Stimulated activated CD4-positive, alpha-beta T cell treated with anti-CD3 and anti-CD28 coated beads, Interleukin-1b, Interleukin-23, amount 100 ng/mL, for 1 hour (primary cell): ENCODE measurements around the gene ID3.
A peak's percentile ranks its signal among the peaks of the same experiment; 100 is the strongest.

Experiments
- DNase-seq, 2 donors: peaks; one replicate each; pipeline ENCODE4 v3.0.0-alpha.2; 2020; ENCODE audit warnings: low read depth in 2 of 2

ID3 gene, protein sequence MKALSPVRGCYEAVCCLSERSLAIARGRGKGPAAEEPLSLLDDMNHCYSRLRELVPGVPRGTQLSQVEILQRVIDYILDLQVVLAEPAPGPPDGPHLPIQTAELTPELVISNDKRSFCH

DNA sequence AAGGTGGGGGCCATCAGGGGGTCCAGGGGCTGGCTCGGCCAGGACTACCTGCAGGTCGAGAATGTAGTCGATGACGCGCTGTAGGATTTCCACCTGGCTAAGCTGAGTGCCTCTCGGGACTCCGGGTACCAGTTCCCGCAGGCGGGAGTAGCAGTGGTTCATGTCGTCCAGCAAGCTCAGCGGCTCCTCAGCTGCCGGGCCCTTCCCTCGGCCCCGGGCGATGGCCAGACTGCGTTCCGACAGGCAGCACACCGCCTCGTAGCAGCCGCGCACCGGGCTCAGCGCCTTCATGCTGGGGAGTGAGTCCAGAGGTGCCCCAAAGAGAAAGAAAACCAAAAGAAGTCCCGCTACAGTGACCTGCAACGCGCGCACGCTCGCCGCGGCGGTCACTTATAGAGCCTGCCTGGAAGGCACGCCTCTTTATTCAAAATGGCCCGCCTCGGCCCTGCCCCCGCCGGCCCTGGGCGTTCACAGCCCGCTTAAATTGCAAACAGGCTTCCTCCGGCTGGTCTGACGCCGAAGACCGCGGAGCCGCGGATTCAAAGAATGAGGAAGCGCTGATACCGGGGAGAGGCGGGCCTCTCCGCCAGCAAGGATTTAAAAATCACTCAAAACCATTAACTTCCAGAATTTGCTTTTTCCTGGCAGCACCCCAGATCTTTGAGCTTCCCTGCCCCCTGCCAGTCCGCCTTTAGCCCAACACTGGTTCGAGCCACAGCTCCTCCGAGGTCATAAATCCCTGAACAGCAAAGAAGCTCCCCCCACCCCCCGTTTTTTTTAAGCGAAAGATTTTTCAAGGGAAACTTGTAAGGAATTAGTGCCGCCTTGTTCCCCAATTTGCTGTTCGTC lies at the start of gene ID3:
Gene ID3 (minus strand): TSS at position 366 of the 849 bp plus-strand sequence. CDS start 75 bp downstream, at position 291.
- peak; percentile 68 to 89 for DNase-seq

DNA sequence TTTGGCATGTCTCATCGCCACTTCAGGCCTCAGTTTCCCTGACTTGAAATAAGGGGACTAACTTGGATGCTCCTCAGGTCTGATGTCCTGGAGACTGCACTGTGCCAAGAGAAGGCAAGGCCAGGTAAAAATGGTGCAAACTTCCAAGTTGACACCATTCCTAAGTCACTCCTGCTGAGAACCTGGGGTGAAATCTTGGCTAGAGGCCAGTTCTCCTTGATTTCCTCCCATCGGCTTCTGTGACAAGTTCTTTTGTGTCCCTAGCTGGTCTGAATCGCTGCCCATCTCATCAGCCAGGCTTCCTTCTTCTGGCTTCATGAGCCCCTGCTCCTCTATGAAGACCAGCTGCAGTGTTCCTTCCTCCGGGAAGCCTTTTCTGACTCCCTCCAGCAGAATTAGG lies 48.6 kb upstream of the ID3 start:
- no peak for DNase-seq

DNA sequence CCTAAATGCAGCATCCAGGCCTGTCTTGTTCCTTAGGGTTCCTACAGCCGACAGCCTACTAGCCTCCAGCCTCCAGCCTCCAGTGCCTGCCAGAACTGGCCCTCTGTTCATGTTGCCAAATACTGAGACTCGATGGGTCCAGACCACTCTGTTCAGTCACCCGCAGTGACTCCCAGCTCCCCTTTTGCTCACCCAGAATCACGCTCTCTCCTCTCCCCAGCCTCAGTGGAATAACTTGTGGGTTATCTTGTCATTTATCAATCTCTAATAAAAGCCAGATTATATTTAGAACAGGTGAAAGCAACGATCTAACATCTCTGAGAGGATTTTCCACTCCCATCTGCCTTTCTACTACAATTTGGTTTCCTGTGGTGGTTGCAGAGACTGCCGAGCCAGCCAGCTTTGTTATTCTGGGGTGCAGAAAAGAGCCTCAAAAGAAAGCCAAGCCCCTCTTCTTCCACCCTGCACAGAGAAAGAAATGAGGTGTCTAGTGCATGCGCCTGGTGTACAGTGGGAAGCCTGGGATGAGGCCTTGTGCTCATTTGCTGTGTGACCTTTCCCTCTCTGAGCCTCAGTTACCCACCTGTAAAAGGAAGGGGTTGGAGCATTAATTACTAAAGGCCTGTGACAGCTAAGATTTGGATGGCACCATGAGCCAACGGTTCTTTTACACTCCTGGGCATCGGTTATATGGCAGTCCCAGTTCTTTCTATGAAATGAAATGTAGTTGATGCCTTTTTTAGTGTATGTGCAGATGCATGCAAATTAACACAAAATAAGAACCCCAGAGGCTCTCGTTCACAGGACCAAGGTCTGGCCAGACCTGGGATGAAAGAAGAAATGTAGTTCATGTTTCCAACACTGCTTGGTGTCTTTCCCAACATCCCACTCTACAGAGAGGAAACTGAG lies 42.9 kb upstream of the ID3 start:
- no peak for DNase-seq

DNA sequence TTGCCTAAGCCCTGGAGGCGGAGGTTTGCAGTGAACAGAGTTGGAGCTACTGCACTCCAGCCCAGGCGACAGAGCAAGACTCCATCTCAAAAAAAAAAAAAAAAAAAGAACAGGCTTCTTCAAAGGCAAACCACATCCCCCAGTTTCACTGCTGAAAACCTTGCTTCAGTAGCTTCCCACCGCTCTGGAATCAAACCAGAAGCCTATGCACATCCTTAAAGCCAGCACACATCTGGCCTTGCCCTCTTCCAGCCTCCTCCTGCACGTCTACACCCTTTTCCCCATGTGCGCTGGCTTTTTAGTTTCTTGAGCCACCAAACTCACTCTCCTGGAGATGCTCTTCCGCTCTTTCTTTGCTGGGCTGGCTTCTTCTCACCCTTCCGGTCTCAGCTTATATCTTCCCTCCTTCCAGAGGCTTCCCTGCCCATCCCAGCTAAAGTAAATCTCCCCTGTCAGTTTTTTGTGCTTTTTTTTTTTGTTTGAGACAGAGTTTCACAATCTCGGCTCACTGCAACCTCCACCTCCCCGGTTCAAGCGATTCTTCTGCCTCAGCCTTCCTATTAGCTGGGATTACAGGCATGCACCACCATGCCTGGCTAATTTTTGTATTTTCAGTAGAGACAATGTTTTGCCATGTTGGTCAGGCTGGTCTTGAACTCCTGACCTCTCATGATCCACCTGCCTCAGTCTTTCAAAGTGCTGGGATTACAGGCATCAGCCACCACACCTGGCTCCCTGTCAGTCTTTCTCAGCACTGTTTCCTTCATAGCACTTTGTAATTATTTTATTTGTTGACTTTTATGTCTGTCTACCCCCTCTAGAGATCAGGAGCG lies 42.0 kb upstream of the ID3 start:
- no peak for DNase-seq

DNA sequence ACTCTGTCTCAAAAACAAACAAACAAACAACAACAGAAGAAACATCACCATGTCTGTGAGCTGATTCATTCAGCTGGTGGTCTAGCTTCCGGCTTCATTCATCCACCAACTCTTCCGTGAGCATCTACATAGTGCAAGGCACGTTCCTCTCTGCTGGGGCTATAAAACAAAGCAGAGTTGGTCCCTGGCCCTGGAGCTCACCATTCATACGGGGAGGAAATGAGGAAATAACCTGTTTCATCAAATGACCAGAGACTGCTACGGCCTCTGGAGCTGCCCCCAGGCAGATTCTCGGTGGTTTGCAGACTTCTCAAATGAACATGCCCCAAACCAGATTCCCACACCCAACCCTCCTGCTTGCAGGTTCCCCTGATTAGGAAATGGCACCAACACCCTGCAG lies 41.0 kb upstream of the ID3 start:
- no peak for DNase-seq

DNA sequence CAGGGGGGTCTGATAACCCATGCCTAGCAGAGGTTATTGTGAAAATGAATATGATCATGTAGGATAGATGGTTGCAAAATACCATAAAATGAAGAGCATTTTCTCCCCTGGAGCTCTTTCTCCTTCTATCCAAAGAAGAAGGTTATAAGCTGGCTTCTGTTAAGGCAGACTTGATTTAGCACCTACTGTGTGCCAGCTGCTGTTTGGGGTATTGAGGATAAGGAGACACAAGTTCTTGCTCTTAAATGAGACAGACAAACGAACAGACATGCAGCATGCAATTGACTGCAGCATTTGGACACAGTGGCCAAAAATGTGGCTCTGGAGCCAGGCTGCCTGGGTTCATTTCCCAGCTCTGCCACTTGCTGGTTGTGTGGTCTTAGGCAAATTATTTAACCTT lies 39.8 kb upstream of the ID3 start:
- DNase-seq, result no peak

DNA sequence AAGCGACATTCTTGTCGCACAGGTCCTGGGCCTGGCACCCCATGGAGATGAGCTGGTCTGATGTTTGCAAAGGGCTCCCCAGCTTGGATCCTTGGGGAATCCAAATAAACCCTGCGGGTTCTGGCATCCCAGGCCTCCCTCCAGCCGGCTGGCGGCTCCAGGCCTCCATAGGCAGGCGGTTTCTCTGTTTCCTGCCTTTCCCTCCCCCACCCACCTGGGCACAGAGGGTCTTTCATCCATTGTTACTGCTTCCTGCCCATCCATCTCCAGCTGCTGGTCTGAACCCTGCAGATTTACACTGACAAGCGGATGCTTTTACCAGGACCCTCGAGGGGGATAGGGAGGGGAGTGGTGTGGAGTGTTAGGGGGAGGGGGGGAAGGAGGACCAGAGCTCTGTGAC lies 39.1 kb upstream of the ID3 start:
- no peak for DNase-seq

DNA sequence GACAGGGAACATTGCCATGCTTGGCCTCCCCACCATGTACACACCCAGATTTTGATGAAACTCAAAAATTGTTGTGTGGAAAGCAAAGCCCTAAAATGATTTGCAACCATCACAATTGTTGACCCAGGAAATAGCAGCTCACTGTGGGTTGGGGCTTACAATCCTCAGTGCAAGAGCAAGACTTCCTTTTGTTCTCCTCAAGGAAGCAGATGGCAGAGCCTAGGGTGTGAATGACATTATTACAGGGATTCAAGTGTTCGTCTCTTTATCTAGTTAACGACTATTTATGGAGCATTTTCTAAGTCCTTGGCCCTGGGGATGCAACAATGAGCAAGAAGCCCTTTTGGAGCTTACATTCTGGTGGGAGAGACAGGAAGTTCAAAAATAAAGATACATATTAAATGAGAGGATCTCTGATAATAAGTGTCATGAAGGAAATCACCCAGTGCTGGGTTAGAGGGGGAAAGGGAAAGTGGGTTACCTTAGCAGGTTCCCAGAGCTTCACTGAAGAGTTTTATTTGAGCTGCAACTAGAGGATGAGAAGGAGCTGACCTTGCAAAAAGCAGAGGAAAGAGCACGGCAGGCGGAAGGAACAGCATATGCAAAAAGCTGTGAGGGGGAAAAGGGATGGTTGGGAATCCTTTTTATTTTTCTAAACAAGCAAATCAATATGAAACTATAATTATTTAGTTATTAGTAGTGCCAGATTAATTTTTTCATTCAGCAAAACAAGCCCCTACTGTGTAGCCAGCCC lies 38.5 kb upstream of the ID3 start:
- no peak for DNase-seq

DNA sequence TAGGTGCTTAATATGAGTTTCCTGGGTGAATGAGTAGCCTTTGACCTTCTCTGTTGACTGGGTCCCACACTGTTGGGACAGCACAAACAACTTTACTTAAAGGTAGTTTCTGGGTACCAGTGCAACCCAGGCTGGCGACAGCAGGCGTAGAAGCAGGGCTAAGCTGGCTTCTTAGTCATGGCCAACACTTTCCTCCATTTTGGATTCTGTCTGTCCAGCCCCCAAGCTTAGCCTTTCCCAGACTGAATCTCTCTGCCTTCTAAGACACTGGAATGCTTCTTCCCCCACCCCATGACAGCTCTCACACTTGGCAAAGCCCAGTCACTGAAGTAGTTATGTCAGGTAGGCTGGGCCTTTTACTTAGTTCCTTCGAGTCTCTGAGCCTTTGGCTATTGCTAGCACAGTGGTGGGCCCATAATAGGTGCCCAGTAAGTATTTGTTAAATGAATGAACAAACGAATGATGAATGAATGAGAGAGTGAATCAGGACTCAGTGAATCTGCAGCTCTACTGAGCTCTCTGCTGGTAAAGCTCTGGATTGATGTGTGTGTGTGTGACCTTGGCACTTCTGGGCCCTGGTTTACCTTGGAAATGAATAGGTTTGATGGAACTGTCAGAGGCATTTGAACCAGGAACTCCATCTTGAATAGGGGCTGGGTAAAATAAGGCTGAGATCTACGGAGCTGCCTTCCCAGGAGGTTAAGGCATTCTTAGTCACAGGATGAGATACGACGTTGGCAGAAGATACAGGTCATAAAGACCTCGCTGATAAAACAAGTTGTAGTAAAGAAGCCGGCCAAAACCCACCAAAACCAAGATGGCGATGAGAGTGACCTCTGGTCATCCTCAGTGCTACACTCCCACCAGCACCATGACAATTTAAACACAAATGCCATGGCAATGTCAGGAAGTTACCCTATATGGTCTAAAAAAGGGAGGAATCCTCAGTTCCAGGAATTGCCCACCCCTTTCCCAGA lies 37.4 kb upstream of the ID3 start:
- no peak for DNase-seq

DNA sequence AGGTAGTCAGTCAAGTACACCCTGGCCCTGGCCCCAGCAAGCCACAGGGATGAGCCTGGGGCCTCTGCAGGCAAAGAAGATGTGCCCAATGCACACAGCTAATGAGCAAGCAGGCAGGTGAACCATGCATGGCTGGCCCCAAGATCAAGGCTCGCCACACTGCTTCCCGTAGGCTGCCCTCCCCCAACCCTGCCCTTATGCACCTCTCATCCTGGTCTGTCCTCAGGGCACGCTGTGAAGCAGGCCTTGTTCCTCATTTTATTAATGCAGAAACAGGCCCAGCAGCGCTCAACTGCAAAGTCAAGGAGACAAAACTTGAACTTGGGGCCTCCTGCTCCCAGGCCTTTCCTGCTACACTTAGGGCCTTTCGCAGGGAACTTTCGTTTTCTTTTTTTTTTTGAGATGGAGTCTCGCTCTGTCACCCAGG lies 35.6 kb upstream of the ID3 start:
- no peak for DNase-seq

DNA sequence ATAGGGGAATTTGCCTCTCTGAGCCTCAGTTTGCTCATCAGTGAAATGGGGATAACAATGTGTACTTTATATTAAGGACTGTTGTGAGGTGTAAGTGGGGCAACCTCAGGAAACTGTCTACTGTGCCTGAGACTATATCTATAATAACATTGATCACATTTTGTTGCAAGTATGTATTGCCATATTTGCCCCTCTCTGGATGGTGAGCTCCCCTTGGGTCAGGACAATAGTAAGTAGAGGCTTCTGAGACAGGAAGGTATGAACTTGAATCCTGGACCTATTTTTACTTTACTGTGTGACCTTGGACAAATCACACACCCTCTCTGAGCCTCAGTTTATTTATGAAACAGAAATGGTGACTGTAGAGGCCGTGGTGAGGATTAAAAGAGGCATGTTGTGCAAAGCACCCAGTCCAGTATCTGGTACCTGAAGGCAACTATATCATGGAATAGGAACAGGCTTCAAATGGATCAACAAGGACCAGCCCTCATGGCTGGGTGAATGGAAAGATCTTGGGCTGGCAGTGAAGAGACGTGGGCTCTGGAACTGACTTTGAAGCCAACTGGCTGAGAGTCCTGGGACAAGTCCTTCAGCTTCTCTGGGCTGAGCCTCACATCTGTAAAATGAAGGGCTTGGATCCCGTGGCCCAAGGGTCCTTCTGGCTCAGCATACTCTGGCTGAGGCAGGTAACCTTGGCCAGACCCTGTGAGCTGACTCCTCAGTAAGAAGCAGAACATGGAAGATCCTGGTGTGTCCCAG lies 35.0 kb upstream of the ID3 start:
- DNase-seq, result no peak

DNA sequence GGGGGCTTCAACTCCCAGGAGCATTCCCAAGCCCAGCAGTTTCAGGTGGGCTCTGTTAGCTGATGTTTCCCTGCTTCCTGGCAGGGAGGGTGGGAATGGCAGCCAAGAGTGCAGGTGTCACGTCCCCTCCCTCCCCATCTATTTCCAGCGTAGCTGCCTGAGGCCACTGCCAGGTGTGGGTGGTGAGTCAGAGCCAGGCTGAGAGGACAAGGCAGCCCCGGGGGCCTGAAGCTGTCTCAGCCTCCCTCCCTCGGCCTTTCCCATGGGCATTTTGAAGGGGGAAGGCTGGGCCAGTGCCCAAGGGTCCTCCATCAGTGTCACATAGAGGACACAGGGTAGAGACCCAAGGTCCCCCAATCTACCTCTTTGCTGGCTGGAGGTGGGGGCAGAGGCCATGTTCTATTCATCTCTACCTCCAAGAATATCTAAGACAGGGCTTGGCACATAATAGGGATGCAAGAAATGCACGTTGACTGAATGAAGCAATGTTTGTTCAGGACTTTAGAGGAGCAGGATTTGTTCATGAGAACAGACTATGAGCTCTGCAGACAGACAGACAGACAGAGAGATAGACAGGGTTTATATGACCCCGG lies 34.4 kb upstream of the ID3 start:
- no peak for DNase-seq

DNA sequence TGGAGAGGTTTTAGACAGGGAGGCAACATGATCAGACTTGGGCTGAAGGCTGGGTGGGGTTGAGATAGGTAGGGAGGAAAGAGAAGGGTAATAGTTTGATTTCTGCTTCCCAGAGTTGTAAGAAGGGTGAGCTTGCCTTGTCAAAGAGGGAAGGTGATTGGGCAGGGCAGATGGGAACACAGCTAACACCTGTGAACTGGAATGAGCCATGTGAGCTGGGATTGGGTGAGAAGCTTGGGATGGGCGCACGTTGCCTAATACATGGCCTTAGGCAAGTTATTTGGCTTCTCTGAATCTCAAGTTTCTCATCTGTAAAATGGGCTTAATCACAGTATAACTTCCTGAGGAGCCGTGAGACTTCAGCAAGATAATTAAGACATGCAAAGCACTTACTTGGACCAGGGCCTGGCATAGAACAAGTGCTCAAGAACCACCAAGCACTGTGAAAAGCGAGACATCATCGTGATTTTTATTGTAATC lies 33.8 kb upstream of the ID3 start:
- DNase-seq, result no peak

DNA sequence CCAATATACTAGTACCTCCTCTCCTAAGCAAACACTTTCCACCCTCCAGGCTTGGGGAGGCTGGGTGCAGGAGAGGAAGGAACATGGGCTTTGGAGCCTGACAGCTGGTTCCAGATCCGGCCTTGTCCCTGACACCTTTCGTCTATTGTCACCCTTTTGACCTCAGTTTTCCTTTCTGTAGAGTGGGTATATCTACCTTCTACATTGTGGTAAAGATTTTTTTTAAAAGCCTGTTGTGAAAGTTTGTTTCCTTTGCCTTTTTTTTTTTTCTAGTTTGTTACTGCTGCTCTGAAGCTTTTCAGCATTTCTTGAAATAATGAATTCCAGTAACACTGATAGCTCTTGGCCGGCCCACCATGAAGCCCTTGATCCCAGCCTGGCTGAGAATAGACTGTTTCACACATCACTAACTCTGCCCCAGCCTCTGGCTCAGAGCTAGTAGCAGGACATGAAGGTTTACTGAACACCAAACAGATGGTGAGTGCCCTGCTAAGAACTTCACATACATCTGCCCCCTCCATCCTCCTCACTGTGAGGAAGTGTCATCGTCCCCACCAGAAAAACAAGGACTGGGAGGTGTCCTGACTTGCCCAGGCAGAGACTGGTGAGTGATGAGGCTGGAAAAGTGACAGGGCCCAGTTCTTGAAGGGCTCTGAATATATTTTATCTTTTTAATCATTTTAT lies 33.0 kb upstream of the ID3 start:
- DNase-seq, result no peak

DNA sequence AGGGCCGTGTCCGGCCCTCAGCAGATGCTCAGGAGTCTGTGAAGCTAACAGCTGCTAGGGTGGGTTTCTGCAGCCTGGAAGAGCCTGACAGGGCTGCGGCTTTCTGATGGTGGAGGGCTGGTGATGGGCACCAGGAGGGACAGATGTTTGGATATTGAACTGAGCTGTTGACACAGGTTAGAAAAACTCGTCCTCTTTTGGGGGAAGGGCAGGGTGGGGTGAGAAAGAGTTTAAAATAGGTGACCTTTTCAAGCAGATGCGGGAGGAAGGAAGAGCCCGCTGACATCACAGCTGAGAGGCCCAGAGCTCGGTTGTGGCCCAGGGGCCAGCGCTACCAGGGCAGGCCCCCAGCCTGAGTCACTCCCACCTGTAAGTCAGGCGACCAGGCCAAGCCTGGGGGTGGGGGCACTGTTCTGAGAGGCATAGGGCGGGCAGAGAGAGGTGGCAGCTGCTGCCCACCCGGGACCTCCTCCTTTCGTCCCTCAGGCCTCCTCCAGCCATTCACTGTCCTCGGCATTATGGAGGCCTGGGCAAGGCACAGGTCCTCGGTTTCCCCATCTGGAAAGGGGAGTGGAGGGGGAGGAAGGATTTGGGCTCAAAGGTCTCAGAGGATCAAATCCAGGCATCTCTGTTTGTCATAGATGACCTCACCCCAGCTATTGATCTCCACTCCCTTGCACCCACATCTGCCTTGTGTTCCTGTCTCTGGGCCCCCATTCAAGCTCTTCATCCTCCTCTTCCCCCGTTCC lies 32.3 kb upstream of the ID3 start:
- DNase-seq, result no peak

DNA sequence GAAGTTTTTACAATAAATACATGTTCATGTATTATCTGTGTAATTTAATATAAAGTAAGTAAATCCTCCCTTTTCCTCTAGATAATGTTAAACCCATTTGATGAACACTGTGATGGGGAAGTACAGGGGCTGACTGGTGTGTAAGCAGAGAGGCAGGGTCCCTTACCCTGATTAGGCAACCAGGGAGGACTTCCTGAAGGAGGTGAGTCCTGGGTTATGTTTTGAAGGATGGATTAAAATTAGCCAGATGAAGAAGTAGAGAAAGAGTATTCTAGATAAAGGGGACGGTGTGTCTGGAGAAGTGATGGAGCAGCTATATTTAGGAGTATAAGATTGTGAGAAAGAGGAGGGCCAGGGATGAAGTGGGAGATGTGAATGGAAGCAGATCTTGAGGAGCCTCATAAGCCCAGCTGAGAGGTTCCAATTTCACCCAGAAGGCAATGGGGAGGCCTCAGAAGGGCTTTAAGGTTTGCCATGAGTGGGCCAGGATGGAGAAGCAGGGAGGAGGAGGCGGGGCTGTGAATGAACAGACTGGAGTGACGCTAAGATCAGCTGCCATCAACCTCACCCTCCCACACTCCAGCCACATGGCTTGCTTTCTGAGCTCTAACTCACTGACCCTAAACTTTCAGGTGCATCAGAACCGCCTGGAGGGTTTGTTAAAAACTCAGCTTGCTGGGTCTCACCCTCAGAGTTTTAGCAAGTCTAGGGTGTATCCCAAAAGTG lies 30.9 kb upstream of the ID3 start:
- DNase-seq, result no peak
